Left hindlimb (tissue), 1 donor: ENCODE data around the gene LPAR1.
"Not testable (repeated sequence)": the region's sequence is repeated elsewhere in the genome, so short reads cannot be mapped to it uniquely, and the experiment has no call there.

Source experiments
- DNase-seq: peaks from one replicate; pipeline ENCODE4 v3.0.0-alpha.2; 2018

Gene LPAR1

DNA sequence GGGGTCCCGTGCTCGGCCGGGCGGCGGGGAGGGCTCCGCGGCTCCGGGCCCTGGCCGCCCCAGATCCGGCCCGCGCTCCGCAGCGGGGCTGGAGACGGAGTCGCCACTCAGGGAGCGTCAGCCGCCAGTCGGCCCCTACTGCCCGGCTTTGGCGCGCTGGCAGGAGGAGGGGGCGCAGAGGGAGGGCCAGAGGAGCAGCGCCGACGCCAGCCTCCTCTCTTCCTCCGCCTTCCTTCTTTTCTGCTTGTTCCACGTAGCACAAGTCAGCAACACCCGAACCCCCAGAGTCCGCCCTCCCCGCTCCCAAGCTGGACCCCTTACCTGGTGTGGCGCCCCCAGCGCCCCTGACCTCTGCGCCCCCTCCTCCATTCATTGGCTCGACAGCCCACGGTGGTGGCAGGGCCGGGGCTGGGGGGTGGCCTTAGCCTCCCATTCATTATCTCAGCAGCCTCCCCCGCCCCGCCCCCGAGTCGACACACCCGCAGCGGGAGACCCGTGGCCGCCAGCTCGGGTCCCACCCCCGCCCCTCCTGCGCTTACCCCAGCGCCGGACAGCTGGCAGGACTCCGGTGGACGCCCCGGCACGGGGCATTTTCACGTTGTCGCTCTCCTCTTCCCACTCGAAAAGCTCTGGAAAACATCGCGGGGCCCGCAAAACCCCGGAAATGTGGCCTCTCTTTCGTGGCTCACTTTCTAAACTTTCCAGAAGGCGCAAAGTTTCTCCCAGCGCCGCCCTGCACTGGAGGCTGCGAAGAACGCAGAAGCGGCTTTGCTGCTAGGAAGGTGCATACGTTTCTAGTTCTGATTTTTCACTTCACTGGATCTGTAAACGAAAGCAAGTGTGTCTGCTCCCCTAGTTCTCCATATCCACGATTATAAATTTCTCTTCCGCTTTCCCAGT is at the start of gene LPAR1:
TSS of gene LPAR1 (minus strand) at position 140 of the 900 bp plus-strand sequence. CDS start 66,353 bp downstream, outside the sequence.
- DNase-seq = peak; percentile 89

- no peak for DNase-seq
Measured at GRCh38 chr9:111078391-111079038, 40.2 kb upstream of the LPAR1 start.

DNA sequence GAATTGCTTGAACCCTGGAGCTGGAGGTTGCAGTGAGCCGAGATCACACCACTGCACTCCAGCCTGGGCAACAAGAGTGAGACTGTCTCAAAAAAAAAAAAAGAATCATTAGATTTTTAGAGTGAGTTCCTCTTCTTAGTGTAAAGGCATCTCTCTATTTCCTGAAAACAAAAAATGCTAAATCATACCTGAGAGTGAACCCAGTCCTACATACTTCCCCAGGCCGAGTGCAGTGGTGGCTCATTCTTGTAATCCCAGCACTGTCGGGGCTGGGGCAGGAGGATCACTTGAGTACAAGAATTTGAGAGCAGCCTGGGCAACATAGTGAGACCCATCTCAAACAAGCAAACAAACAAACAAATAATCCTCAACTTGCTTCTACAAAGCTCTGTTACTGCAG is 38.2 kb upstream of the LPAR1 start:
- DNase-seq = no peak

- no peak for DNase-seq
Measured at GRCh38 chr9:111076042-111076441, 37.8 kb upstream of the LPAR1 start.

GRCh38 chr9:111074395-111074794 is 36.1 kb upstream of the LPAR1 start:
- no peak for DNase-seq

DNA sequence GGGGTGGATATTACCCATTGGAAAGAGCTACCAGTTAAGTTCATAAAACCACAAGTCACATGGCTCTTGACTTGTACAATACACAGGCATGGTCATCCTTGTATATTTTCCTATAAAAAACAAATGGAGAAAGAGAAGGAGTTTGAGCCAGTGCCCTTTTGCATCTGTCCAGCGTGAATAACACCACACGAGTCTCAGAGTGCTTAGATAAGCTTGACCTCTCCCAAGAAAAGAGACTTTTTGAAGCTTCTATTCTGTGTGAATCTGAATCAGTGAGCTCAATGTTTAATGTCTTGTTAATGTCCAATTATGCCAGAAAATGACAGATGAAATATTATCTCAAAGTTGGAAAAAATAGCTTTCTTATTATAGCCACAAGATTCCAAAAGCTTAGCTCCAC is 30.9 kb upstream of the LPAR1 start:
- DNase-seq = no peak

DNA sequence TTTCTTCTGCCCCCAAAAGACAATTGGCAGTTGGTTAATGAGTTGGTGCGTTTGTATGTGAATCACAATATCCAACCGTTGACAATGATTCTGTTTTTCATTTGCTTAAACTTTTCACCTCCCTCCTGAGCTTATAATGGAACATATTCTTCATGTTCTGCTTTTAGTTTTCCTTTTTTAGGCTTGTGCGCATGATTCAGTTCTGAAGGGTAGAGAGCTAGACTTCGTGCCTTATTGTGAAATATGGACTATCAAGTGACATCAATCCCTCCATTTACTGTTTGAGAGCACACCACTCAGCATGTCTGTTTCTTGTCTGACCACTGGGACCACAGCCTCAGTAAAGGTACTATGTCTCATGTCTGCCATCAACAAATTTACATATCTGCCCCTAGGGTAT is 30.5 kb upstream of the LPAR1 start:
- no peak for DNase-seq

DNA sequence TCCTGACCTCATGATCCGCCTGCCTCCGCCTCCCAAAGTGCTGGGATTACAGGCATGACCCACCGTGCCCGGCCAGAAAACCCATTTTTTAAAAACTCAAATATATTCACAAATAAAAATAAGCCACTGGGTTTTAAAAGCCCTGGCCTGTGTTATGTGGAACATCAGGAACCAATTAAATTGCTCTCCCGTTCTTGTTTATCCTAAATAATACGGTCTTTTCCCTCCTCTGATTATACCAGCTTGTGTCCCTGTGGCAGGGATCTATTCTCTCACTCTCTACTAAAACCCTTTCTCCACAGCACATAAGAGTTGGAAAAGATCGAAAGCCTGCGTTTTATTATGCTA is 30.1 kb upstream of the LPAR1 start:
- no peak for DNase-seq

GRCh38 chr9:111066468-111066867 is 28.2 kb upstream of the LPAR1 start:
- peak; percentile 45 for DNase-seq

GRCh38 chr9:111065414-111065813 is 27.1 kb upstream of the LPAR1 start:
- DNase-seq = no peak

- no peak for DNase-seq
Measured at GRCh38 chr9:111064160-111064837, 26.0 kb upstream of the LPAR1 start.

GRCh38 chr9:111063332-111063731 is 25.1 kb upstream of the LPAR1 start:
- DNase-seq = no peak

GRCh38 chr9:111058166-111058565 is 19.9 kb upstream of the LPAR1 start:
- no peak for DNase-seq

GRCh38 chr9:111056538-111056937 is 18.3 kb upstream of the LPAR1 start:
- DNase-seq = no peak

DNA sequence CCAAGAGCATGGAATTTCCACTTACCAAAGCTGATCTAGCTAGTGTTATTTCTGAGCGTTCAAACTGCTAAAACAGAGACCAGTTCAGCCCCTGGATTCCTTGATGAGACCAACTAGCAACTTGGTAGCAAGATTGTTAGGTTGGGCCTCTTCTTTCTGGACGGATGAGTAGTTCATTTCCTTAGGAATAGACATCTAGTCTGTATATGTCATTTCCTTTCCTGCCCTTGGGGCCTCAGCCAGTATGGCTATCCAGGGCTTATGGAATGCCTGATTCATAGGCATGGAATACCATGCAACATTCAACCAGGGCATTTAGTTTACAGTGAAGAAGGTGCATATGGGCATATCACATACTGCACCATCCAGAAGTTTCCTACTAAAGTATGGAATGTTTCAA is 14.5 kb upstream of the LPAR1 start:
- no peak for DNase-seq

GRCh38 chr9:111051400-111051799 is 13.1 kb upstream of the LPAR1 start:
- DNase-seq = no peak

DNA sequence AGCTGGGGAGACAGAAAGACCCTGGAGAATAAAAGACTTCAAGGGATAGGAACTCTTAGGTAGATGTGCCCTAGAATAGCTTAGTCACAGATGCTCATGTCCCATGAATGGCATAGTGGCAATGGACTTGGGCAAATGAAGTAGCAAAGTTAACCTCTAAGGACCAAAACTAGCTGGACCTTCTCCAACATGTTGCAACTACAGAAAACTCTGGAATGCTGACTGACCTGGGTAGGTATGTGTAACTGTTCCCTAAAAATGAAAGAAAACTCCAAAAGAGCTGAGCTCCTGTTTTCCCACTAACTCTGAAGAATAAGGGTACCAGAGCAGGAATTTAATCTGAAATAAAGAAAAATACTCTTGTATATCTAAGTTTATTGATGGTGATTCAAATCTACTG is 12.5 kb upstream of the LPAR1 start:
- DNase-seq = no peak

DNA sequence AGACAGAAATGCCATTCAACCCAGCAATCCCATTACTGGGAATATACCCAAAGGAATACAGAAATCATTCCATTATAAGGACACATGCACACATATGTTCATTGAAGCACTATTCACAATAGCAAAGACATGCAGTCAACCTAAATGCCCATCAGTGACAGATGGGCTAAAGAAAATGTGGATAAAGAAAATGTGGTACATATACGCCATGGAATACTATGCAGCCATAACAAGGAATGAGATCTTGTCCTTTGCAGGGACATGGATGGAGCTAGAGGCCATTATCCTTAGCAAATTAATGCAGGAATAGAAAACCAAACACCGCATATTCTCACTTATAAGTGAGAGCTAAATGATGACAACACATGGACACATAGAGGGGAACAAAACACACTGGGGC is 9.0 kb upstream of the LPAR1 start:
- DNase-seq = not testable (repeated sequence)

GRCh38 chr9:111041902-111042301 is 3.6 kb upstream of the LPAR1 start:
- no peak for DNase-seq

- no peak for DNase-seq
Measured at GRCh38 chr9:111040494-111040893, 2.2 kb upstream of the LPAR1 start.

DNA sequence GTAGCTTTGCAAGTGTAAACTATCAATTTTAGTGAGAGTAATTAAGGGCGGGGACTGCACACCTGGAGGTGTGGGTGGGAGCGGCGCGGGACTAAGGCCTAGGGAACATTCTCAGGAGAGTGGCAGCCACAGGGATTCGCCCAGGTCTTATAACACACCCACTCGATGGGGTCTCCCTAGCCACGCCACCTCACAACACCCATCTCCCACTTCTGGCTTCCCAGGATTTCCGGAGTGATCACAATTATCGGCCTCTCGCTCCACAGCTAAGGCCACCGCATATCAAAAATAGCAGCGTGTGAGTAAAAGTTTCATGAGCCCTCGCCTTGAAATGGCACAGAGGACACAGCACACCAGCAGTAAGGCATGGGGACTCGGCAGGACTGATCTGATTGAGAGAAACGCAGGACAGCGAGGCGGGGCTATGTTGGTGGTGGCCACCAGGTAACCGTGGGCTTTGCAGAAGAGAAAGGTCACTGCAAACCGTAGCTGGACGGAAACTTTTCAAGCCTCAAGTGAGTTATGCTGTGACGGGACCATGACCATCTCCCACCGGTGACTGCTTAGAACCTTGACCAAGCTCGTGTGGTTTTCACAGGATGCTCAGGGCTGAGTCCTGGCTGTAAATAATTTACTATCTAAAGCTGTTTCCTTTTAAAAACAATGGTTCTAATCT is 1.1 kb upstream of the LPAR1 start:
- peak; percentile 33 for DNase-seq

DNA sequence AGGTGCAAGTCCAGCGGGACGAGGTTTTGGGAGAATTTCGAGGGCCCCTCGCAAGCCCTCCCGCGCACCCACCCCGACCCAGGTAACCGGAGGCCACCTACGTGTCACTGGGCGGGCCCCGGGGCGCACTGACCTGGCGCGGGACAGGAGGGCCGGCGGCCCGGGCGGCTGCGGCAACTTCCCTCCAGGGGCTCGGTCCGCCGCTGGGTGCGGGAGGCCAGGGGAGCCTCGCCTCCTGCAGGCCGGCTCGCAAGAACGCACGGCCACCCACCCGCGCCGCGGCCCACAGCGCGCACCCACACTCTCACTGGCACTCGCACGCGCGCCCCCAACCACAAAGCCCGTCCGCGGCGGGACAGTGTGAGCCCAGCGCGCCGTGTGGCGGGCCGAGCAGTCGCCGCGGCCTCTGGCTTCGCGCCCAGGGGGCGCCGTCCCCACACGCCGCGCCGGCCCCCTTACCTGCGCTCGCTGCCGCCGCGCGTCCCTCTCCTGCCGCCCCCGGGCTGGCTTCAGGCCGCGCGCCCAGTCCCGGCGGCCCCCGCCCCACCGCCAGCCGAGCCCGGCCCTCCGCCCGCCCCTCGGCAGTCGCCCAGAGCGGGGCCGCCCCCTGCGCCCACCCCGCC is 451 bp downstream of the LPAR1 start:
- DNase-seq = peak; percentile 68

DNA sequence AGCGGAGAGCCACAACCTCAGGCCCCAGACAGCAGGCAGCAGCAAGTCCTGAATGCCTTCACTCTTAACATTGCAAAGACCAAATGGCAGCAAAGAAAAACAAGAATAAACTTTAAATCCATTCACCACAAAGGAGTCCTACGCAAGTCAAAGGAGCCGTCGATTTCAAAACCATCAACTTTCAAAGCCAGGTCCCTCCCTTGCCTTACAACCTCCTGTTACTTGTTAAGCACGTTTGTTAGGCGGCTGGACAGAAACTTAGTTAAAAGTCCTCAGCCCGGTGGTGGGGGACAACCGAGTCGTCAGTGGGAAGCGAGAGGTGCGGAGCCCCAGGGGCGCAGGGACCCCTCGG is 938 bp downstream of the LPAR1 start:
- DNase-seq = no peak
